Measurements from ENCODE around the gene ABCF1. TPM values are rescaled to one million over a fixed set of nuclear protein-coding genes. Genes with fewer than 3 reads are reported as not detected.
A peak's percentile ranks its signal among the peaks of the same experiment; 100 is the strongest.

ABCF1 gene
- total and polyA plus RNA-seq, 9 of the 15 experiments (the other 6 are each of a cell fraction or from before 2014, with no cell fraction given) = 41.6 to 193 (median 102) TPM

GRCh38 chr6:30541515-30542403, 29.5 kb upstream of the ABCF1 start (continued):
- peak; percentile 11; the same call in 1 of the 2 replicates for TF ChIP-seq HCFC1 (IDR thresholded peaks at IDR 0.05; ENCODE audit: low read depth, low read length)
- TF ChIP-seq GABPB1 (CRISPR knock-in tag; IDR thresholded peaks at IDR 0.05) = peak; percentile 56
- peak; percentile 12; the same call in 1 of the 2 replicates for TF ChIP-seq MAFK (IDR thresholded peaks at IDR 0.05; ENCODE audit: low read length)
- TF ChIP-seq, protein P1, sequence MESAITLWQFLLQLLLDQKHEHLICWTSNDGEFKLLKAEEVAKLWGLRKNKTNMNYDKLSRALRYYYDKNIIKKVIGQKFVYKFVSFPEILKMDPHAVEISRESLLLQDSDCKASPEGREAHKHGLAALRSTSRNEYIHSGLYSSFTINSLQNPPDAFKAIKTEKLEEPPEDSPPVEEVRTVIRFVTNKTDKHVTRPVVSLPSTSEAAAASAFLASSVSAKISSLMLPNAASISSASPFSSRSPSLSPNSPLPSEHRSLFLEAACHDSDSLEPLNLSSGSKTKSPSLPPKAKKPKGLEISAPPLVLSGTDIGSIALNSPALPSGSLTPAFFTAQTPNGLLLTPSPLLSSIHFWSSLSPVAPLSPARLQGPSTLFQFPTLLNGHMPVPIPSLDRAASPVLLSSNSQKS (CRISPR knock-in tag; IDR thresholded peaks at IDR 0.05) = no peak

DNA sequence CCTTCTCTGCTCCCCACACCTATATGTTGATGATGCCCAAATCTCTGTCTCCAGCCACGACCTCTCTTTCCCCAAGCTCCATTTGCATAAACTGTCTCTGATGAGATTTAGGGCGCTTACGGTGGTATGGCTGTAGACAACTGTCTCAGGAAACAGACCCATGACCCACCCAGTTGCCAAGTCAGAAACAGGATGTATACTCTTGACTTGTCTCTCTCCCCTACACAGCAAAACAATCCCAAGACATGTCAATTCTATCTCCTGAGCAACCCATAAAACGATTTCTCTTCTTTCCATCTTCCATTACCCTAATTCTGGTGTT, 28.9 kb upstream of the ABCF1 start:
- no peaks in the 10 kb centered on the region for H4K20me1 ChIP-seq (replicated peaks; ENCODE audit: control insufficient read depth, insufficient read depth, low read length)
- H3K27me3 ChIP-seq (ENCODE audit: control insufficient read depth in 2 of 2, insufficient read depth in 2 of 2, low read length in 2 of 2) = no peaks in the 10 kb centered on the region
- intact Hi-C loops (cut with micrococcal nuclease) (loop anchor here (5.0 kb wide), 1 partner anchor 190 kb away; no protein-coding TSS in a partner anchor), in situ Hi-C loops (cut with MboI) (no loop called here)
- H3K27ac ChIP-seq (ENCODE audit: extremely low read depth, low read depth, low read length) = no peak overlapping the region
- BruUV-seq (replicated peaks) = no TSS peak
- ATAC-seq (no peak), DNase-seq (ENCODE audit: extremely low read depth in 1 of 4, low spot score in 3 of 4) (no peak), FAIRE-seq (no peak)
- no peaks in the 10 kb centered on the region for H3K79me2 ChIP-seq (ENCODE audit: control insufficient read depth, insufficient read depth, low read length)
- H3K4me1 ChIP-seq (replicated peaks in 1 of 2; ENCODE audit: control insufficient read depth in 2 of 2, insufficient read depth in 2 of 2, low read length in 2 of 2) = peaks cover 2 to 3% of the 10 kb centered on the region in 2 experiments; a peak in 3 of 5 replicates
- no peak overlapping the region for H3K9ac ChIP-seq (ENCODE audit: insufficient read depth in 1 of 2, low read depth in 2 of 2, low read length in 2 of 2)
- H3K36me3 ChIP-seq (ENCODE audit: control insufficient read depth, insufficient read depth, low read length) = peaks cover 31% of the 10 kb centered on the region; the same call in 2 of the 3 replicates
- no peaks in the 10 kb centered on the region for H3K9me3 ChIP-seq (replicated peaks; ENCODE audit: control insufficient read depth, insufficient read depth, low read depth, low read length)
- H3K4me2 ChIP-seq (ENCODE audit: insufficient read depth, low read length) = no peak overlapping the region
- no peak overlapping the region for H3K4me3 ChIP-seq
- CTCF ChIA-PET (ENCODE audit: low intra/inter-chr PET ratio) = interaction anchor here (1.3 to 2.0 kb wide), 6 partner anchors 55 to 180 kb away, joined by 4 to 11 read pairs (median 7); partner anchors contain the start of gene DHX16
- no peak overlapping the region for H2AFZ ChIP-seq (ENCODE audit: low read depth, low read length)
- H3K9me1 ChIP-seq (ENCODE audit: control insufficient read depth, insufficient read depth, low read length) = no peaks in the 10 kb centered on the region
- POLR2A ChIA-PET = interaction anchor here (0.7 to 6.2 kb wide), 11 partner anchors 10 to 292 kb away, joined by 3 to 85 read pairs (median 4); partner anchors contain the start of genes GNL1 and PRR3
- WGBS (ENCODE audit: insufficient coverage, low coverage, missing lambda C conversion rate) = 17% methylated on average over 4 of the region's 4 CpGs
- TF ChIP-seq KAT7 (CRISPR knock-in tag; IDR thresholded peaks at IDR 0.05; ENCODE audit: borderline replicate concordance) (no peak), FOXK1 (CRISPR knock-in tag; IDR thresholded peaks at IDR 0.05; ENCODE audit: borderline replicate concordance) (no peak), PRMT5 (CRISPR knock-in tag; IDR thresholded peaks at IDR 0.05) (no peak), DDX20 (tag; IDR thresholded peaks at IDR 0.05; ENCODE audit: low read depth) (no peak), ZNF699 (CRISPR knock-in tag; IDR thresholded peaks at IDR 0.05; ENCODE audit: insufficient replicate concordance) (no peak), PTBP1 (IDR thresholded peaks at IDR 0.05; ENCODE audit: low read depth, low read length) (no peak), SRSF1 (IDR thresholded peaks at IDR 0.05; ENCODE audit: low read depth, low read length) (no peak), ZNF778 (CRISPR knock-in tag; IDR thresholded peaks at IDR 0.05) (no peak), ZFP36 (IDR thresholded peaks at IDR 0.05; ENCODE audit: low read depth, low read length, partially characterized antibody) (no peak), ZC3H11A (IDR thresholded peaks at IDR 0.05; ENCODE audit: low read depth, low read length) (no peak), CHCHD3 (CRISPR knock-in tag; IDR thresholded peaks at IDR 0.05) (no peak), ESRRB (CRISPR knock-in tag; IDR thresholded peaks at IDR 0.05; ENCODE audit: borderline replicate concordance) (no peak)
- TF ChIP-seq, protein P2, sequence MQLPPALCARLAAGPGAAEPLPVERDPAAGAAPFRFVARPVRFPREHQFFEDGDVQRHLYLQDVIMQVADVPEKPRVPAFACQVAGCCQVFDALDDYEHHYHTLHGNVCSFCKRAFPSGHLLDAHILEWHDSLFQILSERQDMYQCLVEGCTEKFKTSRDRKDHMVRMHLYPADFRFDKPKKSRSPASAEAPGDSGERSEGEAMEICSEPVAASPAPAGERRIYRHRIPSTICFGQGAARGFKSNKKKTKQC (CRISPR knock-in tag; IDR thresholded peaks at IDR 0.05) = no peak
- TF ChIP-seq, protein P3, sequence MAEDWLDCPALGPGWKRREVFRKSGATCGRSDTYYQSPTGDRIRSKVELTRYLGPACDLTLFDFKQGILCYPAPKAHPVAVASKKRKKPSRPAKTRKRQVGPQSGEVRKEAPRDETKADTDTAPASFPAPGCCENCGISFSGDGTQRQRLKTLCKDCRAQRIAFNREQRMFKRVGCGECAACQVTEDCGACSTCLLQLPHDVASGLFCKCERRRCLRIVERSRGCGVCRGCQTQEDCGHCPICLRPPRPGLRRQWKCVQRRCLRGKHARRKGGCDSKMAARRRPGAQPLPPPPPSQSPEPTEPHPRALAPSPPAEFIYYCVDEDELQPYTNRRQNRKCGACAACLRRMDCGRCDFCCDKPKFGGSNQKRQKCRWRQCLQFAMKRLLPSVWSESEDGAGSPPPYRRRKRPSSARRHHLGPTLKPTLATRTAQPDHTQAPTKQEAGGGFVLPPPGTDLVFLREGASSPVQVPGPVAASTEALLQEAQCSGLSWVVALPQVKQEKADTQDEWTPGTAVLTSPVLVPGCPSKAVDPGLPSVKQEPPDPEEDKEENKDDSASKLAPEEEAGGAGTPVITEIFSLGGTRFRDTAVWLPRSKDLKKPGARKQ (CRISPR knock-in tag; IDR thresholded peaks at IDR 0.05) = no peak

Measured in K562 (cell line).